ENCODE data around the gene NAALAD2.

DNA sequence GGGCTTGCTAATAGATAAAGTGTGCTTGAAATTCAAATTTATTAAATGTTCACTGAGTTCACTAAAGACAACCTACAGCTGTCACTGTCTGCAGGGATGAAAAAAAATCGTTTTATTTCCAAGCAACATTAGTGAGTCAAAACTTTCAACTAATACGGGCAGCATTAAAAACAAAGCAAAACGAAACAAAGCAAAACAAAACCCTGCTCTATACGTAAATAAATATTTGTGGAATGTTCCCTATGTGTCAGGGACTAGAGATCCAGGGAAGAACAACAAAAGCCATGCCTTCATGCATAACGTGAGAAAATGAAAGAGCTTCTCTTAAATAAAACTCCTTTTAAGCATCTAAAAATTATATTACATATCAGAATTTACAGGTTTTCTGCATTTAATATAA, 553 bp downstream of the NAALAD2 start:
- TF ChIP-seq RAD21 (IDR thresholded peaks at IDR 0.05) (no peak), YY1 (IDR thresholded peaks at IDR 0.05) (no peak), TAF1 (conservative IDR thresholded peaks at IDR 0.05) (no peak), SP1 (IDR thresholded peaks at IDR 0.05) (no peak), NR2F2 (IDR thresholded peaks at IDR 0.05) (no peak)
- TF ChIP-seq, protein P1, sequence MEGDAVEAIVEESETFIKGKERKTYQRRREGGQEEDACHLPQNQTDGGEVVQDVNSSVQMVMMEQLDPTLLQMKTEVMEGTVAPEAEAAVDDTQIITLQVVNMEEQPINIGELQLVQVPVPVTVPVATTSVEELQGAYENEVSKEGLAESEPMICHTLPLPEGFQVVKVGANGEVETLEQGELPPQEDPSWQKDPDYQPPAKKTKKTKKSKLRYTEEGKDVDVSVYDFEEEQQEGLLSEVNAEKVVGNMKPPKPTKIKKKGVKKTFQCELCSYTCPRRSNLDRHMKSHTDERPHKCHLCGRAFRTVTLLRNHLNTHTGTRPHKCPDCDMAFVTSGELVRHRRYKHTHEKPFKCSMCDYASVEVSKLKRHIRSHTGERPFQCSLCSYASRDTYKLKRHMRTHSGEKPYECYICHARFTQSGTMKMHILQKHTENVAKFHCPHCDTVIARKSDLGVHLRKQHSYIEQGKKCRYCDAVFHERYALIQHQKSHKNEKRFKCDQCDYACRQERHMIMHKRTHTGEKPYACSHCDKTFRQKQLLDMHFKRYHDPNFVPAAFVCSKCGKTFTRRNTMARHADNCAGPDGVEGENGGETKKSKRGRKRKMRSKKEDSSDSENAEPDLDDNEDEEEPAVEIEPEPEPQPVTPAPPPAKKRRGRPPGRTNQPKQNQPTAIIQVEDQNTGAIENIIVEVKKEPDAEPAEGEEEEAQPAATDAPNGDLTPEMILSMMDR (IDR thresholded peaks at IDR 0.05; ENCODE audit: low read depth, low read length, missing input control), result no peak
- TF ChIP-seq, protein P2, sequence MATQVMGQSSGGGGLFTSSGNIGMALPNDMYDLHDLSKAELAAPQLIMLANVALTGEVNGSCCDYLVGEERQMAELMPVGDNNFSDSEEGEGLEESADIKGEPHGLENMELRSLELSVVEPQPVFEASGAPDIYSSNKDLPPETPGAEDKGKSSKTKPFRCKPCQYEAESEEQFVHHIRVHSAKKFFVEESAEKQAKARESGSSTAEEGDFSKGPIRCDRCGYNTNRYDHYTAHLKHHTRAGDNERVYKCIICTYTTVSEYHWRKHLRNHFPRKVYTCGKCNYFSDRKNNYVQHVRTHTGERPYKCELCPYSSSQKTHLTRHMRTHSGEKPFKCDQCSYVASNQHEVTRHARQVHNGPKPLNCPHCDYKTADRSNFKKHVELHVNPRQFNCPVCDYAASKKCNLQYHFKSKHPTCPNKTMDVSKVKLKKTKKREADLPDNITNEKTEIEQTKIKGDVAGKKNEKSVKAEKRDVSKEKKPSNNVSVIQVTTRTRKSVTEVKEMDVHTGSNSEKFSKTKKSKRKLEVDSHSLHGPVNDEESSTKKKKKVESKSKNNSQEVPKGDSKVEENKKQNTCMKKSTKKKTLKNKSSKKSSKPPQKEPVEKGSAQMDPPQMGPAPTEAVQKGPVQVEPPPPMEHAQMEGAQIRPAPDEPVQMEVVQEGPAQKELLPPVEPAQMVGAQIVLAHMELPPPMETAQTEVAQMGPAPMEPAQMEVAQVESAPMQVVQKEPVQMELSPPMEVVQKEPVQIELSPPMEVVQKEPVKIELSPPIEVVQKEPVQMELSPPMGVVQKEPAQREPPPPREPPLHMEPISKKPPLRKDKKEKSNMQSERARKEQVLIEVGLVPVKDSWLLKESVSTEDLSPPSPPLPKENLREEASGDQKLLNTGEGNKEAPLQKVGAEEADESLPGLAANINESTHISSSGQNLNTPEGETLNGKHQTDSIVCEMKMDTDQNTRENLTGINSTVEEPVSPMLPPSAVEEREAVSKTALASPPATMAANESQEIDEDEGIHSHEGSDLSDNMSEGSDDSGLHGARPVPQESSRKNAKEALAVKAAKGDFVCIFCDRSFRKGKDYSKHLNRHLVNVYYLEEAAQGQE (IDR thresholded peaks at IDR 0.05), result no peak

All from liver (tissue), 3 donors.